Gastrocnemius medialis (tissue), 4 donors: Measurements from ENCODE around the gene SRSF1.

Source experiments
- CTCF ChIP-seq, 5 experiments: fragments of 450-650 bp in 3 of 5; fragments of 200-600 bp in 2 of 5; sonication (generic) in 2 of 5; IDR thresholded peaks in 4 of 5; conservative IDR thresholded peaks in 1 of 5; 1 replicate in 4 of 5; 2 replicates in 1 of 5; pipeline ENCODE4 v1.5.1; 2016 to 2019; ENCODE audit warnings: antibody characterized with exemption in 5 of 5, mild to moderate bottlenecking in 3 of 5, moderate library complexity in 3 of 5
- POLR2A ChIP-seq, 2 donors: fragments of 450-650 bp; IDR thresholded peaks; one replicate each; pipeline ENCODE4 v1.6.1; 2017; ENCODE audit warnings: antibody characterized with exemption in 2 of 2, mild to moderate bottlenecking in 2 of 2, moderate library complexity in 2 of 2

- no peak for TF ChIP-seq CTCF (IDR thresholded peaks at IDR 0.05 in 4 of 5, conservative IDR thresholded peaks at IDR 0.05 in 1 of 5)
- no peak for TF ChIP-seq POLR2A (IDR thresholded peaks at IDR 0.05)
Measured at GRCh38 chr17:58050966-58051365, 43.9 kb upstream of the SRSF1 start.
